GM21619 (cell line): Measurements from ENCODE around the gene ZDHHC7.
"Not testable (repeated sequence)": the region's sequence is repeated elsewhere in the genome, so short reads cannot be mapped to it uniquely, and the experiment has no call there.

Experiments
- ATAC-seq: cut with Tn5 transposase; IDR thresholded peaks from one replicate; pipeline ENCODE4 v1.9.1; 2021; ENCODE audit not compliant: unreplicated experiment

Gene ZDHHC7

GRCh38 chr16:84947022-84947421, 64.3 kb downstream of the ZDHHC7 start:
- no peak for ATAC-seq

GRCh38 chr16:84943620-84944019, 67.7 kb downstream of the ZDHHC7 start:
- no peak for ATAC-seq

GRCh38 chr16:84942786-84943185, 68.5 kb downstream of the ZDHHC7 start:
- ATAC-seq, result no peak

DNA sequence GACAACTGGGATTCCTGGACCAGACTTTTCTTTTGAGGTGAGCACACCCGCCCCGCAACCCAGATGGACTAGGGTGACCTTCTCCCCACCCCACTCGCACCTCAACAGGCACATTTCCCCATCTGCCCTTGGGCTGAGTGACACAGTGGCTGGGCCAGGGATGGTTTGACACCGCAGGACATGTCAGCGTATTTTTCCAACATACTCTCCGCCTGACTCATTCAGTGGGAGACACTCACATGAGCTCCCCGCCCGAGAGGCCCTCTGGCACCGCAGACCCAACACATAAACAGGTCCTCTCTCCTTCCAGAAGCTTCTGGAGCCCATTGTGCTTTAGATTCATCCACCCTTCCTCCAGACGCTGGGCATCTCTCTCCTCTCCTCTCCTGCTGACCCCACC, 69.4 kb downstream of the ZDHHC7 start:
- no peak for ATAC-seq

- ATAC-seq, result no peak
Measured at GRCh38 chr16:84940670-84941551, 70.4 kb downstream of the ZDHHC7 start.

DNA sequence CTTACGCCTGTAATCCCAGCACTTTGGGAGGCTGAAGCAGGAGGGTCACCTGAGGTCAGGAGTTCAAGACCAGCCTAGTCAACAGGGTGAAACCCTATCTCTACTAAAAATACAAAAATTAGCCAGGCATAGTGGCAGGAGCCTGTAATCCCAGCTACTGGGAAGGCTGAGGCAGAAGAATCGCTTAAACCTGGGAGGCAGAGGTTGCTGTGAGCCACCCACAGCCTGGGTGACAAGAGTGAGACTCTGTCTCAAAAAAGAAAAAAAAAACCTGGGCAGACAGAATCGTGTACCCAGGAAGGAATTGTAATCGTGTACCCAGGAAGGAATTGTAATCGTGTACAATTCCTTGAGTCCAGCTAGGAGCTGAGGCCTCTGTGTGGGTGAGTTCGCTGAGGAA, 72.7 kb downstream of the ZDHHC7 start:
- ATAC-seq, result not testable (repeated sequence)

GRCh38 chr16:84937196-84938005, 73.9 kb downstream of the ZDHHC7 start:
- ATAC-seq, result no peak

- no peak for ATAC-seq
Measured at GRCh38 chr16:84933774-84934631, 77.3 kb downstream of the ZDHHC7 start.

DNA sequence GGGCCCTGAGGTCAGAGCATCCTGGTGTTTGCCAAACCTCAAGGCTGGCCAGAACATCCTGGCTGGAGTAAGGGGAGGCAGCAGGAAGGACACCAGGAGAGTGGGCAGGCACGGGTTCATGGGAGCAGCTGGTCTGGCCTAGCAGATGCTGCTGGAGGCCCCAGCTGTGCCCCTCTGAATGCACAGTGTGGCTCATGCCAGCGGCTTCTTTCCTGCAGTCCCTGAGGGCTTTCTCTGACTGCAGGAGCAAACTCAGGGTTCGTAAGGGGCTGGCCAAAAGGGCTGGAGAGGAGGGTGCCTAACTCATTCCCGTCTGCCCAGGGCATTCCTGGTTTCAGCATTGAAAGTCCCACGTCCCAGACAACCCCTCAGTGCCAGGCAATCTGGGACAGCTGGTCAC, 78.7 kb downstream of the ZDHHC7 start:
- ATAC-seq, result no peak

GRCh38 chr16:84931506-84931905, 79.8 kb downstream of the ZDHHC7 start:
- ATAC-seq, result no peak

DNA sequence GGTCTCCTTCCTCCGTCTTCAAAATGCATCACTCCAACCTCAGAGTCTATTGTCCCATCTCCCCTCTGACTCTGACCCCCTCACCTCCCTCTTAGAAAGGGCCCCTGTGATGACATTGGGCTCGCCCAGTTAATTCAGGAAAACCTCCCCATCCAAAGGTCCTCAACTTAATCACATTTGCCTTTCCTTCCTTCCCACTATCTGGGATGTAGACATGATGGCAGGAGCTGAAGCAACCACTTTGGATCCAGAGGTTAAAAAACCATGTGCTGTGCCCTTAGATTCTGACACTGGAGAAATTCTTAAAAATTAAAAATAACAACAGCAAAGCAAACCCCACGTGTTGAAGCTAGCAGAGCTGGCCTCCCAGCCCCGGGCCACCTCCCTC, 80.2 kb downstream of the ZDHHC7 start:
- ATAC-seq, result no peak

GRCh38 chr16:84930298-84931106, 80.8 kb downstream of the ZDHHC7 start:
- ATAC-seq, result no peak

- ATAC-seq, result no peak
Measured at GRCh38 chr16:84929421-84930297, 81.7 kb downstream of the ZDHHC7 start.

GRCh38 chr16:84928679-84929420, 82.5 kb downstream of the ZDHHC7 start:
- ATAC-seq, result no peak

DNA sequence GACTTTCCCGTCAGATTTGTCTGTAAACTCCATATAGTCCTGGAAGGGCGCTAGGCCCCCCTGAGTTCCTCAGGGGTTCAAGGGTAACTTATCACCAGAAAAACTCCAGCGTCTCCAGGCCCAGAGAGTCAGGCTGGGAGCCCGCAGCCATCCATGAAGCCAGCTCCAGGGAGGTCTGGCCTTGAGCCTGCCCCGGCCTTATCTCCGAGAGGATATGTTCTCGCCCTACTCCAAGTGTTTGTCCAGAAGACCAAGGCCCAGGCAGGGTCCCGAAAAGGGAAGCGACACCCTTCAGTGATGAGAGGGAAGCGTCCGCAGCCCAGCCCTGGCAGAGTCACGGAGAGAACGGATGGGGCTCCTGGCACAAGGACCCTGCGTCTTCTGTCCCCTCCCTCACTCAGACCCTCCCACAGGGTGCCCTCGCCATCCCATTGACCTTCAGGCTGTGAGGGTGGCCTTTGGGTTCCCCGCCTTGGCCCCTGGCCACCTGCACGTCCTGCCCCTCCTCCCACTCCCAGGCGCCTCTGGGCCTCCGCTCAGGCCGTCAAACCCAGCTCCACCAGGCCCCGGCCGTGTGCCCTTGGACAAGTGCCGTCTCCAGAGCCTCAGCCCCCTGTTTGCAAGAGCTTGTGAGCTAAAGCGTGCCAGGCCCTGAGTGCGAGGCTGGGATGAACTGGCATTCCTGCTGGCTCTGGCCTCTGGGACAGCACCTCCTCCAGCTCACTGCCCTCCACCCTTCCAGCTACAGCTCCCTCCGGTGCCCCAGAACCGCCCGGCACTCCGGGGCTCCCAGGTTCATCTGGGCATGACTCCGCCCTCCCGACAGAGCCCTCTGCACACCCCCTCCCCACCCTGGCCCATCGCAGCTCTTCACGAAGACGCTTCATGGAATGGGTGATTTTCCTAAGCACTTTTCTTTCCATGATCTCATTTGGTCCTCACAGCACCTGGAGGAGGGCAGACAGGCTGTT, 83.4 kb downstream of the ZDHHC7 start:
- ATAC-seq, result no peak

- no peak for ATAC-seq
Measured at GRCh38 chr16:84926462-84926861, 84.9 kb downstream of the ZDHHC7 start.

DNA sequence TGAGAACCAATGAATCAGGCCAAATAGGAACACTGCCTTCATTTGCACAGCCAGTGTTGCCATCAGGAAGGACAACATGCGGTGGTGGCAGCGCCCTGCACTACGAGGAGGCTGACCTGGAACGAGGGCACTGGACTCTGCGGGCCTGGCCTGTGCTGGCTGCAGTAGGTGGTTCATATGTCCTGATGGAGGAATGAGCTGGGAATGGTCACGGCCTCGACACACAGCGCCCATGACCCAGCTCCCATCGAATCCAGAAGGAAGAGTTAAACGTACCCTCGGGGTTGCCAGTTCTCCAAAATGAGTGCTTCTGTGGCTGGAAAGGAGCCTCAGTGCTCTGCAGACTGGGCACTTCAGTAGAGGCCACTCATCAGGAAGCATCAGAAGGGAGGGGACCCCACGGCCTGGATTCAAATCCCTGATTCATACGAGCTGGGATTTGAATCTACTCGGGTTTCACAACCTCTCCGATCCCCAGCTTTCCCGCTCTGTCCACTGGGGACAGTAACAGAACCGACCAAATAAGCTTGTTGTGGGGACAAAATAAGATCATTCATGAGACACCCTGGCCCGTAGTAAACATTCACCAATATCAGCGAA, 85.5 kb downstream of the ZDHHC7 start:
- ATAC-seq, result no peak
